Amniotic stem cell (primary cell): ENCODE measurements around the gene WNK2.
"Not testable (repeated sequence)": the region's sequence is repeated elsewhere in the genome, so short reads cannot be mapped to it uniquely, and the experiment has no call there.

ENCODE experiments used
- DNase-seq: peaks from one replicate; lab custom pipeline; 2025; lab: John Stamatoyannopoulos, UW

WNK2 gene

GRCh38 chr9:93183663-93184431, at the start of gene WNK2:
TSS of gene WNK2 (plus strand) at chr9:93184139. CDS start at chr9:93184930, 791 bp downstream.
- no peak for DNase-seq

DNA sequence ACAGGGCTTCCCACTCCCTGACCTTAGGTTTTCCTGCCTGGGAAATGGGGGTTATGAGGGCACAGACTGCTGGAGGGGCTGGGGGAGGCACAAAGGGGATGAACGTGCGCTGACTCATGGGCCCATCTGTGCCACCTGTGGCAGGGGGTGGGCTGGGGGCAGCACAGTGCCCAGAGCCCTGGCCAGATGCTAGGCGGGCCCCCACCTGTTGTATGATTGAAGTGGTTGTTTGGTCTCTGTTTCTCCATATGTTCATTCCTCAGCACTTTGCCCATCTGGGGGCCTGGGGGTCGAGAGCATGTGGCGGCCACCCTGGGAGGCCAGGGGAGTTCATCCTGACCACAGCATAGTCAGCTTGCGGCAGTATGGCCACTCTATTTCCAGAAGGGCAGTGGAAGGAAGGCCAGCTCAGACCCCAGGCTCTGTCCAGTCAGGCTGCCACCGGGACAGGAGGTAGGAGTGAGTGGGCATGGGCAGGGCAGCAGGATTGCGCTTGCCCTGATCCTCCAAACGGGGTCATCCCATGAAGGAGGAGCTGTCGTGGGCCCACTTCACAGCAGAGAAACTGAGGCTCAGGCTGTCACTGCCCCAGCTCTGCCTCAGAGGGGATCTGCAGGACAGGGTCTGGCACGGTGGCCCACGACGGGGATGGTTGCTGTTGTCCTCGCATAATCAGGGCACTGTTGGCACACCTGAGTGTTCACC, 49.0 kb upstream of the WNK2 start:
- DNase-seq = no peak

DNA sequence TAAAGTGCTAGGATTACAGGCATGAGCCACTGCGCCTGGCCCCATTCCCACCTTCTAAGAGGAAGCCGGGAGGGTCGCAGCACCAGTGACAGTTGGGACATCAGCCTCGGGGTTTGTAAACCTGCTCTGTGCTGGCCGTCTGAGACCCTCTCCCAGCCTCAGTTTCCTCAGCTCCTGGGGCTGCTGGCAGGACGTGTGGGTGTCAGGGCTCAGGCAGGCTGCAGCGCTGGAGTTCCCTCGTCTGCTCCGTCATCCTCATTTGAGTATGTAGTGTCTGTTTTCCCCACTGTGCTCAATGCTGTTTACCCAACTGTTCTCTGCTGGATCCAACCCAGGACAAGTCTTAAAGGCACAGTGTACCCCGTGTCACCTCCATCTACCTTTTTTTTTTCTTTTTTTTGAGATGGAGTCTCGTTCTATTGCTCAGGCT, 47.9 kb upstream of the WNK2 start:
- no peak for DNase-seq

GRCh38 chr9:93137362-93137761, 46.6 kb upstream of the WNK2 start:
- DNase-seq = no peak

GRCh38 chr9:93138171-93138764, 45.7 kb upstream of the WNK2 start:
- DNase-seq = no peak

- no peak for DNase-seq
Measured at GRCh38 chr9:93139365-93140182, 44.4 kb upstream of the WNK2 start.

- DNase-seq = no peak
Measured at GRCh38 chr9:93141771-93142483, 42.0 kb upstream of the WNK2 start.

DNA sequence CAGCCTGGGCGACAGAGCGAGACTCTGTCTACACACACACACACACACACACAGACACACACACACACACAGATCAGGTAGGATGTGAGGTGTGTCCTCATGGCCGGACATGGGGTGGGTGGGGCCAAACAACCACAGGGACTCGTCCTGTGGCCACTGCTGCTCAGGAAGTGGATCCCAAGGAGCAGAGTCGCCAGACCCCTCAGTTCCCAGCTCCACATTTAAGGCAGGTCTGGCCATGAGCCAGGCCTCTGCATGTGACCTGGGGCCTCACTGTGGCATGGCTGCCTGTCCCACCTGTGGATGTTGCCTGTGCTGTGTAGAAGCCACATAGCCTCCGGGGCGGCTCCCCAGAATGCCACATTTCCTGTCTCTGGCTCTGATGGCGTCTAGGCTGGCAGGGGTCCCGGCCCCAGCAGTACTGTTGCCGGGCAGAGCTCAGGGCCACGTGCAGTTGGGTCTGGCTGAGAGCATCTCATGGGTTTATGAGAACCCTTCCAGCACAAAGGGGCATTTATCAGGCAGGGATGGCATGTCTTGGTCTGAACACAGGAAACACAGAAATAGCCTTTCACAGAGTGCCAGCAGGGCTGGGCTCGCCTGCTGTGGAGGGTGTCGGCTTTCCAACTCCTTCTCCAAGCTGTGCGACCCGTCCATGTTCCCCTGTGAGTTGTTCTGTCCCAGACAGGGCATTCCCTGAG, 40.0 kb upstream of the WNK2 start:
- DNase-seq = no peak

GRCh38 chr9:93146696-93147095, 37.2 kb upstream of the WNK2 start:
- DNase-seq = not testable (repeated sequence)

- DNase-seq = no peak
Measured at GRCh38 chr9:93147632-93148031, 36.3 kb upstream of the WNK2 start.

DNA sequence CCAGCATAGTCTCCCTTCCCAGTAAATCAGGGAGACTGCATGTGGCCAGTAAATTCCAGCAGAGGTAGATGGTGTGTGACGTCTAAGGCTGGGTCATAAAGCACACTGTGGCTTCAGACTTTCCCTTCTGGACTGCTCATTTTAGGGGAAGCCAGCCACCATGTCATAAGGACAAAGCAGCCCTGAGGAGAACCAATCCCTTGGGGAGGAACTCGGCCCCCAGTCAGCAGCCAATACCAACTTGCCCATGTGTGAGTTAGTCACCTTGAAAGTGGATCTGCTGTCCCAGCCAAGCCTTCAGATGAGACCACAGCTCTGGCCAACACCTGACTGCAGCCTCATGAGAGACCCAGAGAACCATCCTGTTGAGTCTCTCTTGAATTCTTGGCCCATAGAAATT, 35.2 kb upstream of the WNK2 start:
- DNase-seq = no peak

DNA sequence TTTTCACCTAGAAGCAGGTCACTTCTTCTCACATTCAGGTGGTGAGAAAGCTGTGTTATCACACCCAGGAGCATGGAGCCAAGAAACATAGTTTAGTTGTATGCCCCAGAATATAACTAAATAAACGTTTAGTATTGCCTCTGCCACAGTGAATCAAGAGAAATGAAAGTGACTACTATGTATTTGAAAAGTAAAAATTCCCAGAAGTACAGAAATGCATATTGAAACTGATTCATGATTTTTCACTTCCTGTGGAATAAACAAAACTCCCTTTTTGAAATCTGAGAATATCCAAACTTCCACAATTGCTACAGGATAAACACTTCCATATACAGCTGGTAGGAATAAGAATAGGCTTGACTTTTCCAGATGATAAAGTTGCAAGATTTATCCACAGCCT, 34.6 kb upstream of the WNK2 start:
- DNase-seq = no peak

- DNase-seq = no peak
Measured at GRCh38 chr9:93151097-93151784, 32.7 kb upstream of the WNK2 start.

DNA sequence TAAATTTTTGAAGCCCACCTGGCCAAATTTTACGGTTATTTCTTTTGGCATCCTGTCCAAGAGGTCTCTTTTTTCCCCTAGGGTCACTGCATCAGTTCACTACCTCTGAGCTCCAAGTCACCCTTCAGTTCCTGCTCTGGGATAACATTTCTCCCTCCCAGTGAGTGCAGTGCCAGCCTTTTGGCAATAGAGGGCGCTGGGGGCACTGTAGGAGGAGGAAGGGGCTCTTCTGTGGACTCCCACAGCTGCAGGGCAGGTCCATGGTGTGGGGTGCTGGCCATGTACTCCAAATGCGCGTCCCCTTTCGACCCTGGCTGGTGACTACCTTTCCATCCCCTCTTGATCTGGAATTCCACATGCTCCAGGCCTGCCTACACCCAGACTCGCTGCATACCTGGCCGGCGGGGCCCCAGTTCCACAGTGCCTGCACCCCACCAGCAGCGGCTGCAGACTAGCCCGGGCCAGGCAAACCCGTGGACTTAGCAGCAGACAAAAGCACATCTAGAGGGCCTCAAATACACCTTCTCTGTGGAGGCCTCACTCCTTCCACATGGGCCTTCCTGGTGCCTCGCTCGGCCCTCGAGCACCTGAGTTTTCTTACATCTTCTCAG, 29.5 kb upstream of the WNK2 start:
- no peak for DNase-seq

DNA sequence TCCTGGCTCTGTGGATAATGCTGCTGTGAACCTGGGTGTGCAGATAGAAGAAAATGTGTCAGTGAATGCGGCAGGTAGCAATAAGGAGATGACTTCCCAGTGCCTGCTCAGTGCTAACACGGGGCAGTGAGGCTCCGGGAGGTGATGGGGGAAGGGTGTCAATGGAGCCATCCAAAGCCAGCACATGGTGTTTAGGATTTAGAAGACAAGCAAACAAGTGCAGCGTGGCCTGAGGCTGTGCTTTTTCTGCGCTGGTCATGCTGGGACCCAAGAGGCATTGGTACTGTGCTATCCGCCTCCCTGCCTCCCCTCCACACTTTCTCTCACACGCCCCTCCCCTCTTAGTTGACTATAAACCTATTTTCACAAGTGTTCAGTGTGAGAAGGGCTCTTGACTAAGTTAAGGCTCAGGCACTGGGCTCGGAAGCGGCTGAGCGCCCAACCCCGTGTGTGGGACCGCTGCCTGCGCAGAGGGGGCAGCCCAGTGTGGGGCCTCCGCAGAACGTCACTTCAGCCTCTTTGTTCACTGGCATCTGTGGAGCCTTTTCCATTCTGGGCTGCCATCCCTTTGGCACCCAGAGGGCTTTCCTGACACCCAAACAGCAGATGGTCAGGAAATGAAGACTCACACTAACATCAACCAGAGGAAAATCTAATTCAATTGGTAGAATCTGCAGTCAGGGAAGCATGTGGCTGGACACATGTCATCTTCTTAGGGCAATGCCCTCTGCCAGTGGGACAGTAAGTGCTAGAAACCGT, 28.0 kb upstream of the WNK2 start:
- no peak for DNase-seq

DNA sequence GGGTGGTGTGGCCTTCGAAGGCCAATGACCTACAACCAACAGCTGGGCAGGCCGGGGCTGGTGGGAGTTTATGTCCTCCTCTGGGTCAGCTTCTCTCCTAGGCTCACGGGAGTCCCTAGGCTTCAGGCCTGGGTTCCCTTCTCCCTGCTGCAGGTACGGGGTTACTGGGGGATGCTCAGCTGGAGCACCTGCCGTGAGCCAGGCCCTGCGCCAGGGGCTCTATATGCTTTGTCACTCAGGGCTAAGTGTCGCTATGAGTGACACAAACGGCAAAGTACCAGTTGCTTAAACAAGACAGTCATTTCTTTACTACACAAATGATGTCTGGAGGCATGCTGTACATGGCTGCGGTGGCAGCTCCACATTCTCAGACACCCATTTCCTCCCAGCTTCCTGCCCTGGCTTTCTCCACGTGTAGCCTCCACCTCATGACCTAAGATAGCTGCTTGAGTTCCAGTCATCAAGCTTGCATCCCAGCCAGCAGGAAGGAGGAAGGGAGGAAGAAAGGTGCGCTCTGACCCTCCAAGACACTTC, 27.4 kb upstream of the WNK2 start:
- no peak for DNase-seq

DNA sequence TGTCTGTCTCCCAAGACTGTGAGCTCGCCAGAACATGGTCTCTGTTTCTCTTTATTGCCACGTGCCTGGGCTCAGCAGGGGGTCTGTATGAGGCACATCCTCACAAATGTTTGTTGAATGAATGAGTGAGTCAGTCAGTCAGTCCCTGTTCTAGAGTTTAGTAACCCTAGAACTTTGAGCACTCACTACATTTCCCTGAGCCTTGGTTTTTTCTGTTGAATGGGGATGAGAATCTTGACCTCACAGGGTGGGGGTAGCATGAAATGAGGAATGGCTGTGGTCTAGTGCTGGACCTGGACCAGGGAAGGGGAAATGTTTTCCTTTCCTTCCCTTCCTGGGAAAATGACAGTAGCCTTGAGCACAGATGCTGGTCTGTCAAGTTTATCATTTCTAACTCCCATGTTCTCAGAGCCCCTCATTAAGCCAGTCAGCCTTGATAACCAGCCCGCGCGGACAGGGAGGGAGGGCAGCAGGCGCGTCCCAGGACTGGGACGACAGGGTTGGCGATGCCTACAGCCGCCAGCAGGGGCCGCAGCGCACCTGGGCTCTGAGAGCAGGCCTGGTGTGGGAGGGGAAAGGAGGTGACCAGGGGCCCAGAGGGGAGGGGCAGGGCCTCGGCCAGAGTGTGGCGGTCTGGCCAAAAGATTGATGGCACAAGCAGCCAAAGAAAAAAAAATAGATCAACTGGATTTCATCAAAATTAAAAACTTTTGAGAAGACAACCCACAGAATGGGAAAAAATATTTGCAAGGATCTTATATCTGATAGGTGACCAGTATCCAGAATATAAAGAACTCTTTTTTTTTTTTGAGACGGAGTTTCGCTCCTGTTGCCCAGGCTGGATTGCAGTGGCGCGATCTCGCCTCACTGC, 24.1 kb upstream of the WNK2 start:
- peak; percentile 3 for DNase-seq
